HepG2 (cell line): Measurements from ENCODE around the gene POLD3. TPM values are rescaled to one million over a fixed set of nuclear protein-coding genes. Genes with fewer than 3 reads are reported as not detected.

Experiments
- ATAC-seq: fragments of 200-7000 bp; cut with Tn5 transposase; 3 replicates; pipeline ENCODE4 v1.9.1; 2020; ENCODE audit warnings: mild to moderate bottlenecking, moderate library complexity
- BruUV-seq: library from RNA; stranded (reverse); fragments of 400-500 nt; replicated peaks from 2 replicates; lab custom pipeline; 2021; lab: Mats Ljungman, UMichigan
- CTCF ChIA-PET: fragments of 300-600 bp; formaldehyde crosslinking; extraction: SDS; loops from one replicate; lab custom pipeline; 2021; ENCODE audit warnings: low total read pairs, inconsistent platforms, low intra/inter-chr PET ratio; lab: Yijun Ruan, JAX
- POLR2A ChIA-PET: fragments of 350-600 bp; sonication (Branson Sonifier 250); formaldehyde crosslinking; loops from one replicate; lab custom pipeline; 2020; ENCODE audit warnings: antibody characterized with exemption, inconsistent platforms; lab: Yijun Ruan, JAX
- DNase-seq: peaks from one replicate; pipeline ENCODE4 v3.0.0-alpha.2; 2015; ENCODE audit warnings: low spot score
- FAIRE-seq: peaks from 3 replicates; lab custom pipeline; 2011; peaks lifted over from hg19 to GRCh38; lab: Jason Lieb, UNC
- H2AFZ ChIP-seq: one replicate; pipeline ENCODE4 v1.6.1; 2011; ENCODE audit warnings: low read length, inconsistent platforms
- H3K27ac ChIP-seq: fragments of 300-600 bp; 3 replicates; pipeline ENCODE4 v1.8.0; 2011; ENCODE audit warnings: mixed run types, mild to moderate bottlenecking, mixed read lengths, low read length, inconsistent platforms; ENCODE audit not compliant: insufficient read depth; ENCODE audit errors: extremely low read length
- H3K27me3 ChIP-seq, 2 experiments: fragments of 200-600 bp in 1 of 2; 2 replicates in 1 of 2; 3 replicates in 1 of 2; pipeline versions ENCODE4 v1.6.0 to v1.8.0; 2011; ENCODE audit warnings: low read length in 2 of 2, mild to moderate bottlenecking in 2 of 2, moderate library complexity in 2 of 2, inconsistent platforms in 1 of 2; ENCODE audit not compliant: insufficient read depth in 2 of 2, control insufficient read depth in 1 of 2
- H3K36me3 ChIP-seq, 2 experiments: fragments of 200-600 bp in 1 of 2; replicated peaks in 1 of 2; 2 replicates in 1 of 2; 3 replicates in 1 of 2; pipeline versions ENCODE4 v1.5.1 to v1.8.0; 2011; ENCODE audit warnings: low read length in 2 of 2, inconsistent platforms in 1 of 2; ENCODE audit not compliant: insufficient read depth in 2 of 2, control insufficient read depth in 1 of 2
- H3K4me1 ChIP-seq: 2 replicates; pipeline ENCODE4 v1.5.1; 2012; ENCODE audit warnings: low read length, inconsistent platforms; ENCODE audit not compliant: insufficient read depth
- H3K4me2 ChIP-seq: 2 replicates; pipeline ENCODE4 v1.6.0; 2011; ENCODE audit warnings: low read depth, low read length, inconsistent platforms
- H3K4me3 ChIP-seq, 3 experiments: fragments of 200-600 bp in 1 of 3; sonication (generic), shearing (Covaris generic) in 1 of 3; replicated peaks in 1 of 3; 2 replicates each; pipeline ENCODE4 v1.5.1; 2011 to 2016; ENCODE audit warnings: low read length in 3 of 3, inconsistent platforms in 2 of 3, low read depth in 2 of 3, mild to moderate bottlenecking in 2 of 3, control low read depth in 1 of 3, mixed read lengths in 1 of 3; ENCODE audit not compliant: insufficient read depth in 1 of 3
- H3K79me2 ChIP-seq: one replicate; pipeline ENCODE4 v1.6.1; 2011; ENCODE audit warnings: low read length, inconsistent platforms; ENCODE audit not compliant: insufficient read depth
- H3K9ac ChIP-seq: 2 replicates; pipeline ENCODE4 v1.6.0; 2011; ENCODE audit warnings: mild to moderate bottlenecking, low read depth, low read length, inconsistent platforms; ENCODE audit not compliant: insufficient read depth
- H3K9me3 ChIP-seq: 2 replicates; pipeline ENCODE4 v1.5.1; 2012; ENCODE audit warnings: mild to moderate bottlenecking, low read length
- H4K20me1 ChIP-seq: 2 replicates; pipeline ENCODE4 v1.6.0; 2011; ENCODE audit warnings: inconsistent platforms, mild to moderate bottlenecking, low read length, moderate library complexity; ENCODE audit not compliant: insufficient read depth
- ATM ChIP-seq: fragments of 450-650 bp; IDR thresholded peaks from 2 replicates; pipeline ENCODE4 v1.7.1; 2017; ENCODE audit warnings: mild to moderate bottlenecking, borderline replicate concordance
- HMG20B ChIP-seq: conservative IDR thresholded peaks from 2 replicates; pipeline ENCODE4 v1.6.1; 2016; ENCODE audit warnings: missing genetic modification reagents, missing compliant biosample characterization
- MTA3 ChIP-seq: sonication (generic); formaldehyde crosslinking; IDR thresholded peaks from 2 replicates; pipeline ENCODE4 v1.4.0; 2020; ENCODE audit warnings: missing genetic modification reagents
- MXI1 ChIP-seq: IDR thresholded peaks from 3 replicates; pipeline ENCODE4 v1.6.1; 2012; ENCODE audit warnings: low read depth, low read length, inconsistent platforms, borderline replicate concordance
- PCBP1 ChIP-seq: fragments of 200-400 bp; formaldehyde crosslinking; IDR thresholded peaks from 2 replicates; pipeline ENCODE4 v1.6.1; 2017; ENCODE audit warnings: mild to moderate bottlenecking, low read depth, low read length, borderline replicate concordance
- PRPF4 ChIP-seq: fragments of 200-400 bp; formaldehyde crosslinking; IDR thresholded peaks from 2 replicates; pipeline ENCODE4 v1.6.1; 2016; ENCODE audit warnings: low read length, low read depth; ENCODE audit not compliant: poor library complexity, severe bottlenecking
- SKI ChIP-seq: fragments of 450-650 bp; IDR thresholded peaks from one replicate; pipeline ENCODE4 v1.6.1; 2018; ENCODE audit warnings: mild to moderate bottlenecking; ENCODE audit not compliant: partially characterized antibody
- ZKSCAN8 ChIP-seq: IDR thresholded peaks from 2 replicates; pipeline ENCODE4 v1.6.1; 2016; ENCODE audit warnings: borderline replicate concordance, missing genetic modification reagents, missing compliant biosample characterization
- ZNF138 ChIP-seq: sonication (generic); formaldehyde crosslinking; IDR thresholded peaks from 2 replicates; pipeline ENCODE4 v1.5.0; 2020; ENCODE audit warnings: mild to moderate bottlenecking, low read depth, missing genetic modification reagents
- ZNF3 ChIP-seq: IDR thresholded peaks from 2 replicates; pipeline ENCODE4 v1.7.0; 2017; ENCODE audit warnings: inconsistent platforms
- ZNF543 ChIP-seq: sonication (generic); formaldehyde crosslinking; IDR thresholded peaks from 2 replicates; pipeline ENCODE4 v1.4.0; 2020; ENCODE audit warnings: mild to moderate bottlenecking, missing genetic modification reagents
- ZNF652 ChIP-seq: IDR thresholded peaks from 2 replicates; pipeline ENCODE4 v1.6.1; 2016; ENCODE audit warnings: low read depth, borderline replicate concordance
- ZNF792 ChIP-seq: IDR thresholded peaks from 2 replicates; pipeline ENCODE4 v1.6.1; 2016
- WGBS: methylation state at CpG from one replicate; pipeline ENCODE4 v1.1.6; 2017; ENCODE audit warnings: low lambda C conversion rate; 5-methylcytosine and 5-hydroxymethylcytosine counted together
- in situ Hi-C: cut with HindIII; loops from 2 replicates; pipeline ENCODE4 v1.10.0; 2017; ENCODE audit warnings: low pct_unique_long_range_greater_than_20kb; ENCODE audit not compliant: extremely low pct_ligation_motif_present
- intact Hi-C: fragments of 100-400 bp; cut with micrococcal nuclease; formaldehyde crosslinking; loops from one replicate; pipeline ENCODE4 v1.10.0; 2022; ENCODE audit not compliant: unreplicated experiment
- polyA plus RNA-seq, 8 experiments: library from polyadenylated mRNA; depleted of rRNA in 3 of 8; stranded (reverse) in 7 of 8; unstranded in 1 of 8; fragments of >200 nt; fragmentation: Illumina TruSeq in 4 of 8; extraction: Trizol in 4 of 8; gene quantifications; 2 replicates each; pipeline versions ENCODE4 v1.2.1 to v1.2.3, GENCODE V29; 2011 to 2016; ENCODE audit warnings: low read depth in 4 of 8, missing spikeins in 1 of 8, mixed read lengths in 1 of 8; ENCODE audit not compliant: insufficient read depth in 1 of 8
- total RNA-seq, 5 experiments: library from RNA; depleted of rRNA; stranded (reverse); fragments of >200 nt; fragmentation: Illumina TruSeq; extraction: Trizol; gene quantifications; 2 replicates each; pipeline ENCODE4 v1.2.3, GENCODE V29; 2016; ENCODE audit warnings: low read depth in 1 of 5
- TF ChIP-seq, protein P1 (sequence below): sonication (generic); formaldehyde crosslinking; IDR thresholded peaks from 2 replicates; pipeline ENCODE4 v1.9.0; 2021; ENCODE audit warnings: missing genetic modification reagents, borderline replicate concordance
- TF ChIP-seq, protein P2 (sequence below): IDR thresholded peaks from 2 replicates; pipeline ENCODE4 v1.6.1; 2012; ENCODE audit warnings: low read depth, low read length, improper control_type of control experiment
- TF ChIP-seq, protein P3 (sequence below): sonication (generic); formaldehyde crosslinking; IDR thresholded peaks from 2 replicates; pipeline ENCODE4 v1.4.0; 2020; ENCODE audit warnings: mild to moderate bottlenecking, missing genetic modification reagents
- TF ChIP-seq, protein P4 (sequence below): sonication (generic); formaldehyde crosslinking; IDR thresholded peaks from 2 replicates; pipeline ENCODE4 v1.4.0; 2020; ENCODE audit warnings: missing genetic modification reagents, mild to moderate bottlenecking, borderline replicate concordance

Gene POLD3
- total and polyA plus RNA-seq, 2 of the 13 experiments (the other 11 are each of a cell fraction or from before 2014, with no cell fraction given), result 6.3 to 18.9 TPM

DNA sequence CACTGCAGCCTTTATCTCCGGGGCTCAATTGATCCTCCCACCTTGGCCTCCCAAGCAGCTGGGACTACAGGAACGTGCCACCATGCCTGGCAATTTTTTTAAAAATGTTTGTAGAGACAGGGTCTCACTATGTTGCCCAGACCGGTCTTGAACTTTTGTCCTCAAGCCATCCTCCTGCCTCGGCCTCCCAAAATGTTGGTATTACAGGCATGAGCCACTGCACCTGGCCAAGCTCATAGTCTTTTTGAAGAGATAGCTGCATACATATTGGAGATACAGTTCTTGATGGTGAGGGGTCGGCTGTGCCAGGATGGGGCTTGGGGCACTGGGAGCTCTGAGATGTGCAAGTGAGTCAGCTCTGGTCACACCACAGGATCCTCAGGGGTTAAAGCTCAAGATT, 85.7 kb downstream of the POLD3 start (continued):
- TF ChIP-seq, protein P1, sequence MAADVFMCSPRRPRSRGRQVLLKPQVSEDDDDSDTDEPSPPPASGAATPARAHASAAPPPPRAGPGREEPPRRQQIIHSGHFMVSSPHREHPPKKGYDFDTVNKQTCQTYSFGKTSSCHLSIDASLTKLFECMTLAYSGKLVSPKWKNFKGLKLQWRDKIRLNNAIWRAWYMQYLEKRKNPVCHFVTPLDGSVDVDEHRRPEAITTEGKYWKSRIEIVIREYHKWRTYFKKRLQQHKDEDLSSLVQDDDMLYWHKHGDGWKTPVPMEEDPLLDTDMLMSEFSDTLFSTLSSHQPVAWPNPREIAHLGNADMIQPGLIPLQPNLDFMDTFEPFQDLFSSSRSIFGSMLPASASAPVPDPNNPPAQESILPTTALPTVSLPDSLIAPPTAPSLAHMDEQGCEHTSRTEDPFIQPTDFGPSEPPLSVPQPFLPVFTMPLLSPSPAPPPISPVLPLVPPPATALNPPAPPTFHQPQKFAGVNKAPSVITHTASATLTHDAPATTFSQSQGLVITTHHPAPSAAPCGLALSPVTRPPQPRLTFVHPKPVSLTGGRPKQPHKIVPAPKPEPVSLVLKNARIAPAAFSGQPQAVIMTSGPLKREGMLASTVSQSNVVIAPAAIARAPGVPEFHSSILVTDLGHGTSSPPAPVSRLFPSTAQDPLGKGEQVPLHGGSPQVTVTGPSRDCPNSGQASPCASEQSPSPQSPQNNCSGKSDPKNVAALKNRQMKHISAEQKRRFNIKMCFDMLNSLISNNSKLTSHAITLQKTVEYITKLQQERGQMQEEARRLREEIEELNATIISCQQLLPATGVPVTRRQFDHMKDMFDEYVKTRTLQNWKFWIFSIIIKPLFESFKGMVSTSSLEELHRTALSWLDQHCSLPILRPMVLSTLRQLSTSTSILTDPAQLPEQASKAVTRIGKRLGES (CRISPR knock-in tag), result no peak
- TF ChIP-seq, protein P2, sequence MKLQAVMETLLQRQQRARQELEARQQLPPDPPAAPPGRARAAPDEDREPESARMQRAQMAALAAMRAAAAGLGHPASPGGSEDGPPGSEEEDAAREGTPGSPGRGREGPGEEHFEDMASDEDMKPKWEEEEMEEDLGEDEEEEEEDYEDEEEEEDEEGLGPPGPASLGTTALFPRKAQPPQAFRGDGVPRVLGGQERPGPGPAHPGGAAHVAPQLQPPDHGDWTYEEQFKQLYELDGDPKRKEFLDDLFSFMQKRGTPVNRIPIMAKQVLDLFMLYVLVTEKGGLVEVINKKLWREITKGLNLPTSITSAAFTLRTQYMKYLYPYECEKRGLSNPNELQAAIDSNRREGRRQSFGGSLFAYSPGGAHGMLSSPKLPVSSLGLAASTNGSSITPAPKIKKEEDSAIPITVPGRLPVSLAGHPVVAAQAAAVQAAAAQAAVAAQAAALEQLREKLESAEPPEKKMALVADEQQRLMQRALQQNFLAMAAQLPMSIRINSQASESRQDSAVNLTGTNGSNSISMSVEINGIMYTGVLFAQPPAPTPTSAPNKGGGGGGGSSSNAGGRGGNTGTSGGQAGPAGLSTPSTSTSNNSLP, result no peak
- TF ChIP-seq ATM (no peak), MTA3 (no peak), ZKSCAN8 (CRISPR knock-in tag) (no peak)
- TF ChIP-seq, all 625 proteins: peak for 0

DNA sequence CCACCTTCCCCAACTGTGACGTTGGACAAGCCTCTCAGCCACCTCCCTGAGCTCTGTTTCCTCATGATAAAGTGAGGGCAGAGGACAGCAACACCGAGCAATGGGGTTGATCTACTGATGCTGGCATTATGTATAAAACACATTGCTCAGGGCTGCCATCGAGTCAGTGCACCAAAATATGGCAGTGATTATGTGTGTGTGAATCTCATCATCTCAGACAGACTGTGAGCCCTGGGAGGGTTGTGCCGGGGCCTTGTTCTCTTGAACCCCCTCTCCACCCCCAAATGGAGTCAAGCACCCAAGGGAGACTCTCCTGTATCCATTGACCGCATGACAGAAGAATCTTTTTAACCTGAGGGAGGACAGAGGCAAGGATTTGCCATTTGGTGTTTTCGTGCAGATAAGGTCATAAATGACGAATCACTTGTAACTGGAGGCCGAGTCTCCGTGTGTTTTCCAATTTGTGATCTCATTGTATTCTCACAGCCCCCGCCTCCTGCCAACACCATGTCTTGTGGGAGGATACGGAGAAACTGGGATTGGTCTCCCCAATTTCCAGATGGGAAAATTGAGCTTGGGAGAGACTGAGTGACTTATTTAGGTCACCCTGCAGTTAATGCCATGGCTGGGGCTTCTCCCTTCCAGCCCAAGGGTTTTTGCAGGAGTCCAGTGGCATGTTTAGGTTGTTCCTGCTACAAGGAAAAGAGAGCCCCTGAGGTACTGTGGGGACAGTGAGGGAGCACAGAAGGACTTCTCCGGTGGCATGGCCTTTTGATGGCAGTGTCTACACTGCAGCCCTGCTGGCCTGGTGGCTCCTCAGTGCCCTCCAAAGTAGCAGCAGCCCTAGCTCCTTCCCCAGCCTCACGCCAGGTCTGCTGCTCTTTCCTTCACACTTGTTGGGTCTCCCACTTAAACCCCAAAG, 86.5 kb downstream of the POLD3 start:
- ChIA-PET POLR2A (no interaction called here), CTCF (no interaction called here)
- Histone ChIP-seq H3K79me2 (no peaks in the 10 kb centered on the region), H3K4me1 (no peaks in the 10 kb centered on the region), H3K27ac (no peak overlapping the region), H3K4me2 (no peak overlapping the region), H3K9ac (no peak overlapping the region), H2AFZ (no peak overlapping the region), H4K20me1 (no peaks in the 10 kb centered on the region), H3K4me3 (no peak overlapping the region), H3K27me3 (peaks cover 0 to 1% of the 10 kb centered on the region in 2 experiments; a peak in 2 of 5 replicates), H3K9me3 (no peaks in the 10 kb centered on the region), H3K36me3 (no peaks in the 10 kb centered on the region)
- in situ Hi-C loops (no loop called here), intact Hi-C loops (no loop called here)
- no TSS peak for BruUV-seq
- WGBS, result 45% methylated on average over 12 of the region's 13 CpGs
- DNase-seq (no peak), FAIRE-seq (no peak), ATAC-seq (no peak)
- TF ChIP-seq PRPF4, result no peak
- TF ChIP-seq, protein P3, sequence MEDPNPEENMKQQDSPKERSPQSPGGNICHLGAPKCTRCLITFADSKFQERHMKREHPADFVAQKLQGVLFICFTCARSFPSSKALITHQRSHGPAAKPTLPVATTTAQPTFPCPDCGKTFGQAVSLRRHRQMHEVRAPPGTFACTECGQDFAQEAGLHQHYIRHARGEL (CRISPR knock-in tag), result no peak
- TF ChIP-seq, protein P4, sequence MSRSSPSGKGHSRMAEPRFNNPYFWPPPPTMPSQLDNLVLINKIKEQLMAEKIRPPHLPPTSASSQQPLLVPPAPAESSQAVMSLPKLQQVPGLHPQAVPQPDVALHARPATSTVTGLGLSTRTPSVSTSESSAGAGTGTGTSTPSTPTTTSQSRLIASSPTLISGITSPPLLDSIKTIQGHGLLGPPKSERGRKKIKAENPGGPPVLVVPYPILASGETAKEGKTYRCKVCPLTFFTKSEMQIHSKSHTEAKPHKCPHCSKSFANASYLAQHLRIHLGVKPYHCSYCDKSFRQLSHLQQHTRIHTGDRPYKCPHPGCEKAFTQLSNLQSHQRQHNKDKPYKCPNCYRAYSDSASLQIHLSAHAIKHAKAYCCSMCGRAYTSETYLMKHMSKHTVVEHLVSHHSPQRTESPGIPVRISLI (CRISPR knock-in tag), result no peak
- no peak for TF ChIP-seq ZNF138 (CRISPR knock-in tag)
- TF ChIP-seq SKI, result no peak
- TF ChIP-seq ZNF3 (CRISPR knock-in tag), result no peak
- TF ChIP-seq PCBP1, result no peak
- no peak for TF ChIP-seq MXI1
- no peak for TF ChIP-seq ZNF543 (CRISPR knock-in tag)
- no peak for TF ChIP-seq HMG20B (CRISPR knock-in tag)
- no peak for TF ChIP-seq ZNF792 (CRISPR knock-in tag)
- TF ChIP-seq ZNF652 (CRISPR knock-in tag), result no peak
